Stimulated activated CD8-positive, alpha-beta memory T cell treated with anti-CD3 and anti-CD28 coated beads, Interleukin-4, amount 100 ng/mL, for 1 hour (primary cell): ENCODE results near the gene GUCY1A1.

Experiments
- DNase-seq, 2 donors: peaks; one replicate each; pipeline ENCODE4 v3.0.0-alpha.2; 2020; ENCODE audit warnings: low read depth in 2 of 2, low spot score in 1 of 2

Gene GUCY1A1

GRCh38 chr4:155659176-155659575 is 7.5 kb upstream of the GUCY1A1 start:
- no peak for DNase-seq

GRCh38 chr4:155660436-155660835 is 6.2 kb upstream of the GUCY1A1 start:
- DNase-seq: no peak

- no peak for DNase-seq
Measured at GRCh38 chr4:155665054-155665453, 1.6 kb upstream of the GUCY1A1 start.

DNA sequence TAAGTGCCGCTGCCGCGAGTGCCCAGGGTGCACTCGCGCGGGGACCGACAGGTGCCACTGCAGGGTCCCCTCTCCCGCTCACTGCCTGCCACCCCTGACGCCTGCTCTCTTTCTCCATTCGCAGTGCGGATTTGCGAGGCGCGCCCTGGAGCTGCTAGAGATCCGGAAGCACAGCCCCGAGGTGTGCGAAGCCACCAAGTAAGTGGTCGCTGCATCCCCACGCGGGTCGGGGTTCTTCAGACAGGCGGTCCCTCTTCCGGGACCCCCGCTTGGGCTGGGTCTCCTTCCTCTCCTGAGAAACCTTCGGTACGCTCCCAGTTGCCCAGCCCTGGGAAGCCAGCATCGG is 547 bp downstream of the GUCY1A1 start:
- no peak for DNase-seq

- no peak for DNase-seq
Measured at GRCh38 chr4:155667568-155668511, 1.2 kb downstream of the GUCY1A1 start.

- no peak for DNase-seq
Measured at GRCh38 chr4:155668707-155669220, 2.1 kb downstream of the GUCY1A1 start.

DNA sequence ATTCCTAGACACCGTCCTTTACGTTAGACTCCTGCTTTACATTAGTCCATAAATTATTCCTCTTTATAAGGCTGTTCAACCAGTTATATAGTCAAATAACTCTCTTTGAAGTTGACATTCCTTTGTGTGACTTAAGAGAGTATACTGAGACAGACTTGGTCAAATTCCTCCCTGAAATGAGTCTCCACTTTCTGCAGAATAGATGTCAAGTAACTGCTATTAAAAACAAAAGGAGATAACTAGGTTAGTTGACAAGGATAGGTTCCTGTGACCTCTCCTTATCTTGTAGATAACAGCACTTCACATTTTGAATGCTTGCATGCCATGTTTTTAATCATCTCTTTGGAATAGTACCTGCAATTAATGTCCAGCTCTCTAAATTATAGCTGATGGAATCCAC is 5.7 kb downstream of the GUCY1A1 start:
- DNase-seq: no peak

DNA sequence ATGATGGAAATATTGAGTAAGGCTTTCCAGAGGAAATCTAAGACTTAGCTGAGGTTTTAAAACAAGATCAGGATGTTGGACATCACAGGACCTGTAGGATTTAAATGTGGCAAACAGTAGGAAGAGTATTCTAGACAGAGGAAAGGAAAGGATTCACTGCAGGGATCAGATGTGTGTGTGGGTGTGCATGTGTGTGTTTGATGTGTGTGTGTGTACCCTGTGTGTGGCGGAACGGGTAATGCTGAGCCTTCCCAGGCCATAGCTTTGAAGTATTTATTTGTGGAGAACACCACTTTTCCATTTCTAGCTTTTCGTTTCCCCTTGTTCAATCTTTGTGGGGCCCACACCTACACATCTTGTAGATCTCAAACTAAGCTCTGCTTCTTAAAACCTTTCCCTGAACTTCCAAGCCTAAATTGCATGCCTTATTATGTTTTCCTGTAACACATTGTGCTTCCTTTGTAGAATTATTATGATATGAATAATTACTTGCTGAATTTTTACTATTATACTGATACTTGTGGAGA is 6.9 kb downstream of the GUCY1A1 start:
- no peak for DNase-seq

DNA sequence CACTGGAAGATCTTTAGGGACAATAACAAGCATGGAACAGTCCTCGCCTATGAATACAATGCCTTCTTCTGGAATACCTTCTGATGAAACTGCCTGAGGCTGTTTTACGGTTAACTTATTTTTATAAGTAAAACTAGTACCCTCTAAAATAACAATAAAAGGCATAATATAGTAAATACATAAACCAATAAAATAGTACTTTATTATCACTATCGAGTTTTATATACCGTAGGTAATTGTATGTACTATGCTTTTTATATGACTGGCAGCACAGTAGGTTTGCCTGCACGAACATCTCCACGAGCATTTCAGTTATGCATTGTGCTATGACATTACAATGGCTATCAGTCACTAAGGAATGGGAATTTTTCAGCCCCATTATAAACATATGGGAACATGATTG is 8.0 kb downstream of the GUCY1A1 start:
- DNase-seq: no peak

- no peak for DNase-seq
Measured at GRCh38 chr4:155675709-155676429, 9.2 kb downstream of the GUCY1A1 start.

DNA sequence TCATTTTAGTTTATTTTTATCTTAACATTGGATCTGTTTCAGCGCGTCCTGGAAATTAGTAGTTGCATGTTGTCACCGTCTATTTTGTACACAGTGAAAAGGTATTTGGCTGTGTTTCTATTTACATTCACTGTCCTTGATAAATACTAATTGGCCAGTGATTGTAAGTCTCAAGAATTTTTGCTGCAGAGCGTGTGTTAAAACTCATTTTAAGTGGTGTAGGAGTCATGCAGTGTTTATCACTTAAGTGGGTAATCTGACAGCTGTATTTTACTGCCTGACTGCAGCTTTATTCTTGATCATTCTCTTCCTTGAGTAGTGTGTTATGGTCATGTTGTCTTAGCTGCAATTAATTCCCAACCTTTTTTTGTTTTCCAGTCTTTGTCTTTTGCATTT is 9.8 kb downstream of the GUCY1A1 start:
- DNase-seq: no peak

GRCh38 chr4:155678011-155678410 is 11.4 kb downstream of the GUCY1A1 start:
- DNase-seq: no peak

DNA sequence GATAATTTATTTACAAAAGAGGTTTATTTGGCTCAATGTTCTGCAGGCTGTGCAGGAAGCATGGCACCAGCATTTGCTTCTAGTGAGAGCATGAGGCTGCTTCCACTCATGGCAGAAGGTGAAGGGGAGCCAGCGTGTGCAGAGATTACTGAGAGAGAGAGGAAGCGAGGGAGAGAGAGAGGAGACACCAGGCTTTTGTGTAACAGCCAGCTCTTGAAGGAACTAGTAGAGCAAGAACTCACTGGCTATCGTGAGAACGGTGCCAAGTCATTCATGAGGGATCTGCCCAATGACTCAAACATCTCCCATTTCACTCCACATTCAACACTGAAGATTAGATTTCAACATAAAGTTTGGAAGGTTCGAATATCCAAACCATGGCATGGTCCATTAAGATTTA is 12.7 kb downstream of the GUCY1A1 start:
- no peak for DNase-seq

- no peak for DNase-seq
Measured at GRCh38 chr4:155681886-155682285, 15.2 kb downstream of the GUCY1A1 start.

DNA sequence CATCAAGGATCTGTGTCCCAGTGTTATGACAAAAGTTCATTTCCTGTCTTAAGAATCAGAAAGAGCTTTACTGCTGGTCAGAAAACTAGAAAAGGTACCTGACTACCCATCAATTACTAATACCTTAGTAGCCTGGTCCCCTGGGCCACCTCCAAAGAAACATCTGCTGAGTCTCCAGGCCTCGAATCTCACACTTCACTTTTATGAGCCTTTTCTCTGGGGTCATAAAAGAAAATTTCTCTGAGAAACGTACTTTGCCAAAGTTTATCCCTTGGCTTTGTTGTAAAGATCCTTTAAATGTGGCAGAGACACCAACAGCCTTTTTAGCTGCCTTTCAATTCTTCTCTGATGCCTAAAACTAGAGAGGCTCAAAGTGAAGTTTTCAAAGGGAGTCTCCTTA is 17.8 kb downstream of the GUCY1A1 start:
- no peak for DNase-seq

GRCh38 chr4:155684892-155685541 is 18.4 kb downstream of the GUCY1A1 start:
- DNase-seq: no peak

GRCh38 chr4:155687380-155687982 is 20.8 kb downstream of the GUCY1A1 start:
- no peak for DNase-seq

- DNase-seq: no peak
Measured at GRCh38 chr4:155688211-155688610, 21.6 kb downstream of the GUCY1A1 start.

GRCh38 chr4:155688860-155689259 is 22.2 kb downstream of the GUCY1A1 start:
- no peak for DNase-seq

DNA sequence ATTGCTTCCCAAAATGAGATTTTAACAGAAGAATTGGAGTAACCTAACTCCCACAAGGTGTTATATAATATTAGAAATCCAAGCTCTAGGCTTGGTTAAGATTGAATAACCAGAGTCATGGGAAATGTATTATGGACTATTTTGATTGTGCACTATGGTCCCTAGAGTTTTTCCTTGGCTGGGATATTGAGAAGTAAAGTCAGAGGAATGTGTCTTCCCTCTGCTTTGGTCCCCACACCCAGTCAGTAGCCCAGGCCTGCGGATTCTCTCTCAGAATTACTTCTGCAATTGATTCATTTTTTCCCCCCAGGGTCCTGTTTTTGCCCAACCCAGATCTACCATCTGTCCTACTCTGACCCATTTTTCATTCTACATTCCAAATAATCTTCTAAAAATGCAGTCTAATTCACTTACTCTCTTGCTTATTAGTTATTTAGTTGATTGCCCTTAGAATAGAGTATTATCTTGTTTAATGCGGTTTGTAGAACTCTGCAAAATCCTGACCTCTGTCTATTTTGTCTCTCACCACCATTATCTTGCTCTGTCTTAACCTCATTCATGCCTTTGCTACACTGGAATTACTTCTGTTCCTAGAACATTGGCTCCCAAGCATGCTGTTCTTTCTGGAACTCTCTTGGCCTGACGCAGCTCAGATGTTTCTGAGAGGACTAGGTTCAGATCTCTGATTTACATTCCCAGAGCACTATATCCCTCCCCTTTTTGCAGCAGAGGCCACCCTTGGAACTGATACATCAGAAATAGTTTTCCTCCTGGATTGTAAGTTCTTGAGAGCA is 23.6 kb downstream of the GUCY1A1 start:
- DNase-seq: no peak
